ENCODE measurements around the gene KDM6A.

KDM6A gene

DNA sequence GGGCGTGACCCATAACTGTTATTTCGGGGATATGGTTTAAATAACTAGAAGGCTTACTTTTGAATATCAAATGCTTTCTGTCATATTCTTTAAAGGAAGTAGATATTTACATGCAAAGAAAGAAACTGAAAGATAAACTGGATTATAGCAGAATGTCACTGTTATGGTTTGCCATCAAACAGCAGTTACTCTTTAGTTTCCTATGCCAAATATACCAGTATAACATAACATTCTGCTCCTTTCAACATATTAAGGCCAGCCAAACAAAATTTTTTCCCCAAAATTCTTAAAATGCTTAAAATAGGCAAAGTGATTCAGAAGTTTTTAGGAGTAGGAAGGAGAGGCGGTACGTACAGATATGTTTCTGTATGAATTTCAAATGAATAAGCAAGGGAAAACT lies 27.0 kb downstream of the KDM6A start:
- TF ChIP-seq, protein P1, sequence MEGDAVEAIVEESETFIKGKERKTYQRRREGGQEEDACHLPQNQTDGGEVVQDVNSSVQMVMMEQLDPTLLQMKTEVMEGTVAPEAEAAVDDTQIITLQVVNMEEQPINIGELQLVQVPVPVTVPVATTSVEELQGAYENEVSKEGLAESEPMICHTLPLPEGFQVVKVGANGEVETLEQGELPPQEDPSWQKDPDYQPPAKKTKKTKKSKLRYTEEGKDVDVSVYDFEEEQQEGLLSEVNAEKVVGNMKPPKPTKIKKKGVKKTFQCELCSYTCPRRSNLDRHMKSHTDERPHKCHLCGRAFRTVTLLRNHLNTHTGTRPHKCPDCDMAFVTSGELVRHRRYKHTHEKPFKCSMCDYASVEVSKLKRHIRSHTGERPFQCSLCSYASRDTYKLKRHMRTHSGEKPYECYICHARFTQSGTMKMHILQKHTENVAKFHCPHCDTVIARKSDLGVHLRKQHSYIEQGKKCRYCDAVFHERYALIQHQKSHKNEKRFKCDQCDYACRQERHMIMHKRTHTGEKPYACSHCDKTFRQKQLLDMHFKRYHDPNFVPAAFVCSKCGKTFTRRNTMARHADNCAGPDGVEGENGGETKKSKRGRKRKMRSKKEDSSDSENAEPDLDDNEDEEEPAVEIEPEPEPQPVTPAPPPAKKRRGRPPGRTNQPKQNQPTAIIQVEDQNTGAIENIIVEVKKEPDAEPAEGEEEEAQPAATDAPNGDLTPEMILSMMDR (IDR thresholded peaks at IDR 0.05; ENCODE audit: low read depth, low read length, missing control alignments) = no peak
- no peak overlapping the region for H3K4me3 ChIP-seq (replicated peaks; ENCODE audit: low read depth, low read length)
- no peak for DNase-seq (ENCODE audit: extremely low read depth, low read depth)

DNA sequence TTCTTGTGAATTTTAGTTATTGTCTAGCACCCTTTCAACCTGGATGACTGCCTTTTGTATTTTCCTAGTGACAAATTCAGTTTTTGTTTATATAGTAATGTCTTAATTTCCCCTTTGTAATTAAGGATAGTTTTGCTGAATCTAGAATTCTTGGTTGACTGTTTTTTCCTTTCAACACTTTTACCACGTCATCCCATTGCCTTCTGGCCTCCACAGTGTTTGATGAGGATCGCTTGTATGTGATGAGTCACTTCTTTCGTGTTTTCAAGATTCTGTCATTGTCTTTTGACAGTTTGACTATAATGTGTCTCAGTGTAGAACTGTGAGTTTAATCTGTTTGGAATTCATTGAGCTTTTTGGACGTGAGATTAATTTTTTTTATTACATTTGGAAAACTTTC lies 30.1 kb downstream of the KDM6A start:
- H3K4me3 ChIP-seq (replicated peaks; ENCODE audit: low read depth, low read length) = no peak overlapping the region
- TF ChIP-seq, protein P1 (IDR thresholded peaks at IDR 0.05; ENCODE audit: low read depth, low read length, missing control alignments) = no peak
- DNase-seq (ENCODE audit: extremely low read depth, low read depth) = no peak

DNA sequence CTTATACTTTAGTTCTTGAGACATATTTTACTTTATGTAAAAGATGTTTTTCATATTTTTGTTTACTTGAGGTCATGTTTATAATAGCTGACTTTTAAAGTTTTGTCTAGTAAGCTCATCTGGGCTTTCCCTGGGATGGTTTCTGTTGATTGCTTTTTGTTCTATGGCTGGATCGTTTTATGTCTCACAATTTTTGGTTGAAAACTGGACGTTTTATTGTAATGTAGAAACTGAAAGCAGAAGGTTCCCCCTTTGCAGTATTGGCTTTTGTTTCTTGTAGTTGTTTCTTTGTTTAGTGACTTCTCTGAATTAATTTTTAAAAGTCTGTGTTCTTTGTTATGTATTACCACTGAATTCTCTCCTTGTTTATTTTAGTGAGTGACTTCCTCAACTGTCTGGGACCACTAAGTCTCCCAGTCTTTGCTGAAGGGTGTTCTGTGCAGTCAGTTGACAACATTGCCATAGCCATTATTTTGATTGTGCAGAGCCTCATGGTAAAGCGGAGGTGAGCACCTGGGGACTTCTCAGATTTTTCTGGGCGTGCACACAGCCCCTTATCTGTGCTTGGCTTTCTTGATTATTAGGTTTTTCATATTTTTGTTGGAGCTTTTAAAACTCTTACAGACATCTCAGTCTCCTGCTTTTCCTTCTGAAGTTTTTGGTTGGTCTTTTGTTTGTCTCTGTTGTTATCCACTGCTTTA lies 31.0 kb downstream of the KDM6A start:
- H3K4me3 ChIP-seq (replicated peaks; ENCODE audit: low read depth, low read length) = no peak overlapping the region
- TF ChIP-seq, protein P1 (IDR thresholded peaks at IDR 0.05; ENCODE audit: low read depth, low read length, missing control alignments) = no peak
- DNase-seq (ENCODE audit: extremely low read depth, low read depth) = no peak

DNA sequence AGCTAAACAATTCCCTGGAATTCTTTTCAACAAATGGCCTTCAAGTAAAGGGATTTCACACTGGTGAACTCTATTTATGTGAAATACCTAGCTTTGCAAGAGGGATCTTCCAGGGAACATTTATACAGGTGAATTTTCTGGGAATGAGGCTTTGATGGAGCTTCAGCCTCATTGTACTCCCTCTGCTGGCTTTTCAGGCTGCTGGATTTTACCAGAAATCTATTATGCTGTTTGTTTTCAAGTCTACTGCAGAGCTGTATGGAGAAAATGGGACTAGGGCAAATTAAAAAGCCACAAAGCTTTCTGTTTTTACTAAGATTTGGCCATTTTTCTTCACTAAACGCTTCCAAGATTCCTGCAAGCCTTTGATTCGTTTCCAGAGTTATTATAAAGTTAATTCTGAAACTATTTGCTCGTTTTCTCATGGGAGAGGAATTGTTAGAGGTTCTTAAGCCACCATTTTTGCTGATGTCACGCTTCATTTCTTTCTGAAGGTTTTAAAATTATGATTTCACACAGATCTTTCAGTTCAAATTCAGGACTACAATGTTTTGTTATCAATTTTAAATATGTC lies 31.6 kb downstream of the KDM6A start:
- H3K4me3 ChIP-seq (replicated peaks; ENCODE audit: low read depth, low read length) = no peak overlapping the region
- DNase-seq (ENCODE audit: extremely low read depth, low read depth) = no peak
- TF ChIP-seq, protein P1 (IDR thresholded peaks at IDR 0.05; ENCODE audit: low read depth, low read length, missing control alignments) = peak; percentile 4

DNA sequence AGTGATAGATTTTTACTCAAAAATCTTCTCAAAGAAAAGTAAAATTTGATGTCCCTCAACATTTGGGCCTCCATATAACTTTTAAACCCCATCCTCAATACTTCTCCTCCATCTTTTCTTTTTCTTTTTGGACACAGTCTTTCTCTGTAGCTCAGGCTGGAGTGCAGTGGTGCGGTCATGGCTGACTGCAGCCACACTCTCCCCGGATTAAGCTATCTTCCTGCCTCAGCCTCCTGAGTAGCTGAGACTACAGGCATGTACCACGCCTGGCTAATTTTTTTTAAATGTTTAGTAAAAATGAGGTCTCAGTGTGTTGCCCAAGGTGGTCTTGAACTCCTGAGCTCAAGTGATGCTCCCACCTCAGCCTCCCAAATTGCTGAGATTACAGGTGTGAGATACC lies 33.1 kb downstream of the KDM6A start:
- TF ChIP-seq, protein P1 (IDR thresholded peaks at IDR 0.05; ENCODE audit: low read depth, low read length, missing control alignments) = no peak
- no peak for DNase-seq (ENCODE audit: extremely low read depth, low read depth)
- H3K4me3 ChIP-seq (replicated peaks; ENCODE audit: low read depth, low read length) = no peak overlapping the region

DNA sequence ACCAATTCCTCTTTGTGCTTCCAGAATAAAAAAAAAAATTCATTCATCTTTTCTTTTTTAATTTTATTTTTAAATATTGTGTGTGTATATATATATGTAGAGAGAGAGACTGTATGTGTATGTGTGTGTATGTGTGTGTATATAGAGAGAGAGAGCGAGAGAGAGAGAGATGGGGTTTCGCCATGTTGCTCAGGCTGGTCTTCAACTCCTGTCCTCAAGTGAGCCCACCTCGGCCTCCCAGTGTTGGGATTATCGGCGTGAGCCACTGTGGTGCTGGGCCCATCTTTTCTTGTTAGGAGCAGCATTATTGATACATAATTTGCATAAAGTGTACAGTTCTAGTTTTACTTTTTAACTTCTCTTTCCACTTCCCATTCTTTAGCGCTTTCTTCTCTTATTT lies 33.6 kb downstream of the KDM6A start:
- no peak overlapping the region for H3K4me3 ChIP-seq (replicated peaks; ENCODE audit: low read depth, low read length)
- no peak for DNase-seq (ENCODE audit: extremely low read depth, low read depth)
- TF ChIP-seq, protein P1 (IDR thresholded peaks at IDR 0.05; ENCODE audit: low read depth, low read length, missing control alignments) = no peak

All from HFF-Myc (cell line).